GM23248 (cell line): ENCODE results near the gene SDR9C7. TPM values are rescaled to one million over a fixed set of nuclear protein-coding genes. Genes with fewer than 3 reads are reported as not detected.
"Not testable (repeated sequence)": the region's sequence is repeated elsewhere in the genome, so short reads cannot be mapped to it uniquely, and the experiment has no call there.

Source experiments
- DNase-seq: peaks from one replicate; pipeline ENCODE4 v3.0.0-alpha.2; 2015
- H2AFZ ChIP-seq: fragments of 200-600 bp; sonication (generic); 2 replicates; pipeline ENCODE4 v1.6.1; 2016; ENCODE audit warnings: antibody characterized with exemption
- H3F3A ChIP-seq: fragments of 200-600 bp; sonication (generic); 2 replicates; pipeline ENCODE4 v1.6.1; 2016; ENCODE audit warnings: mild to moderate bottlenecking, antibody characterized with exemption, mixed run types; ENCODE audit not compliant: insufficient read depth
- H3K27ac ChIP-seq: fragments of 200-600 bp; sonication (generic); 2 replicates; pipeline ENCODE4 v1.5.1; 2016; ENCODE audit warnings: mild to moderate bottlenecking
- H3K27me3 ChIP-seq: fragments of 200-600 bp; sonication (generic); replicated peaks from 2 replicates; pipeline ENCODE4 v1.6.1; 2016; ENCODE audit warnings: mild to moderate bottlenecking; ENCODE audit not compliant: insufficient read depth
- H3K36me3 ChIP-seq: fragments of 200-600 bp; sonication (generic); 2 replicates; pipeline ENCODE4 v1.6.1; 2016; ENCODE audit warnings: low read depth, mild to moderate bottlenecking
- H3K4me1 ChIP-seq: fragments of 200-600 bp; sonication (generic); 2 replicates; pipeline ENCODE4 v1.6.1; 2016; ENCODE audit warnings: mild to moderate bottlenecking; ENCODE audit not compliant: insufficient read depth
- H3K4me2 ChIP-seq: fragments of 200-600 bp; sonication (generic); one replicate; pipeline ENCODE4 v1.6.1; 2016; ENCODE audit warnings: mild to moderate bottlenecking; ENCODE audit not compliant: unreplicated experiment
- H3K4me3 ChIP-seq: fragments of 200-600 bp; sonication (generic); 2 replicates; pipeline ENCODE4 v1.5.1; 2016; ENCODE audit warnings: mild to moderate bottlenecking
- H3K79me2 ChIP-seq: fragments of 200-600 bp; sonication (generic); 2 replicates; pipeline ENCODE4 v1.6.1; 2016; ENCODE audit warnings: mild to moderate bottlenecking; ENCODE audit not compliant: insufficient read depth
- H3K9ac ChIP-seq: fragments of 200-600 bp; sonication (generic); 2 replicates; pipeline ENCODE4 v1.6.1; 2016; ENCODE audit warnings: mild to moderate bottlenecking
- H3K9me2 ChIP-seq: fragments of 200-600 bp; sonication (generic); 2 replicates; pipeline ENCODE4 v1.6.1; 2016; ENCODE audit warnings: mixed run types, mild to moderate bottlenecking, moderate library complexity; ENCODE audit not compliant: insufficient read depth
- H3K9me3 ChIP-seq: fragments of 200-600 bp; sonication (generic); one replicate; pipeline ENCODE4 v1.6.1; 2017; ENCODE audit warnings: low read depth
- H4K20me1 ChIP-seq: fragments of 200-600 bp; sonication (generic); 2 replicates; pipeline ENCODE4 v1.6.0; 2016; ENCODE audit not compliant: insufficient read depth
- EZH2 ChIP-seq: fragments of 200-600 bp; sonication (generic); IDR thresholded peaks from 2 replicates; pipeline ENCODE4 v1.6.1; 2018; ENCODE audit warnings: antibody characterized with exemption, mild to moderate bottlenecking; ENCODE audit not compliant: insufficient read depth, poor library complexity, severe bottlenecking
- EZH2phosphoT487 ChIP-seq: fragments of 200-600 bp; sonication (generic); IDR thresholded peaks from 2 replicates; pipeline ENCODE4 v1.6.1; 2018; ENCODE audit warnings: antibody characterized with exemption, moderate library complexity, mild to moderate bottlenecking, low read depth; ENCODE audit not compliant: insufficient read depth
- WGBS, 2 experiments: methylation state at CpG; one replicate each; pipeline ENCODE4 v1.1.6; 2015 to 2017; ENCODE audit warnings: low lambda C conversion rate in 2 of 2, low coverage in 1 of 2; ENCODE audit errors: missing lambda C conversion rate in 2 of 2; 5-methylcytosine and 5-hydroxymethylcytosine counted together
- in situ Hi-C: fragments of 300-500 bp; cut with MboI; formaldehyde crosslinking; loops from 2 replicates; pipeline ENCODE4 v1.15.0; 2020
- polyA plus RNA-seq: library from polyadenylated mRNA; unstranded; fragments of >200 nt; fragmentation: Nextera tagmentation; extraction: Ambion mirVana; gene quantifications from 2 replicates; pipeline ENCODE4 v1.2.1, GENCODE V29; 2016
- total RNA-seq: library from RNA; depleted of rRNA; stranded (reverse); fragments of >200 nt; shearing (Covaris generic); gene quantifications from 2 replicates; pipeline ENCODE4 v1.2.3, GENCODE V29; 2014

SDR9C7 gene
- total and polyA plus RNA-seq, 2 experiments from 2014 or later = not detected

- H3K36me3 ChIP-seq, H3K27ac ChIP-seq, H3F3A ChIP-seq, in situ Hi-C loops, H2AFZ ChIP-seq, H3K79me2 ChIP-seq, H3K9me2 ChIP-seq, H3K4me2 ChIP-seq, H3K9me3 ChIP-seq, DNase-seq, H3K9ac ChIP-seq, H3K27me3 ChIP-seq, H3K4me1 ChIP-seq, H3K4me3 ChIP-seq, H4K20me1 ChIP-seq: not testable (repeated sequence)
- WGBS, 2 experiments = 85 to 88% methylated on average over 4 of the region's 4 CpGs
Measured at GRCh38 chr12:56965124-56965523, 30.9 kb upstream of the SDR9C7 start.

GRCh38 chr12:56963557-56963956 is 29.3 kb upstream of the SDR9C7 start:
- H3K79me2 ChIP-seq, H3K4me3 ChIP-seq, H3K27ac ChIP-seq, H3F3A ChIP-seq, H3K9me3 ChIP-seq, H3K4me1 ChIP-seq, H3K36me3 ChIP-seq, H2AFZ ChIP-seq, in situ Hi-C loops, H3K9ac ChIP-seq, H3K9me2 ChIP-seq, DNase-seq, H4K20me1 ChIP-seq, H3K4me2 ChIP-seq: not testable (repeated sequence)
- WGBS, 2 experiments = 70 to 75% methylated on average over 4 to 19 of the region's 27 CpGs
- peaks cover 17% of the 10 kb centered on the region for H3K27me3 ChIP-seq

- H2AFZ ChIP-seq, H3K4me2 ChIP-seq, H3K79me2 ChIP-seq, H3K9ac ChIP-seq, H3F3A ChIP-seq, H3K36me3 ChIP-seq, H3K4me1 ChIP-seq, H3K9me2 ChIP-seq, H4K20me1 ChIP-seq, H3K27ac ChIP-seq, DNase-seq, in situ Hi-C loops, H3K9me3 ChIP-seq, H3K4me3 ChIP-seq: not testable (repeated sequence)
- WGBS, 2 experiments = 41 to 46% methylated on average over 4 of the region's 4 CpGs
- peaks cover 17% of the 10 kb centered on the region for H3K27me3 ChIP-seq
Measured at GRCh38 chr12:56962247-56962646, 28.0 kb upstream of the SDR9C7 start.

GRCh38 chr12:56958422-56958821 is 24.2 kb upstream of the SDR9C7 start:
- Histone ChIP-seq H3K4me2 (no peak overlapping the region), H3K9me2 (no peaks in the 10 kb centered on the region), H3K27ac (no peak overlapping the region), H3K4me1 (no peaks in the 10 kb centered on the region), H3F3A (no peaks in the 10 kb centered on the region), H2AFZ (no peak overlapping the region), H3K79me2 (no peaks in the 10 kb centered on the region), H3K36me3 (no peaks in the 10 kb centered on the region), H3K27me3 (peaks cover 30% of the 10 kb centered on the region), H3K4me3 (no peak overlapping the region), H4K20me1 (no peaks in the 10 kb centered on the region), H3K9ac (no peak overlapping the region), H3K9me3 (no peaks in the 10 kb centered on the region)
- no peak for DNase-seq
- WGBS, 2 experiments = 25 to 35% methylated on average over 2 of the region's 2 CpGs
- in situ Hi-C loops = no loop called here
- TF ChIP-seq EZH2 (no peak), EZH2phosphoT487 (no peak)

GRCh38 chr12:56957229-56958052 is 23.2 kb upstream of the SDR9C7 start, which contains the start of gene RDH16:
TSS of gene RDH16 (minus strand) at chr12:56957608. CDS start at chr12:56957462, 146 bp downstream.
- Histone ChIP-seq H3K4me1 (no peaks in the 10 kb centered on the region), H3K4me2 (no peak within 1 kb of the TSS), H3K4me3 (no peak within 1 kb of the TSS), H3K27me3 (peaks cover 31% of the 10 kb centered on the region), H3K9me3 (no peaks in the 10 kb centered on the region), H3K36me3 (no peaks in the 10 kb centered on the region), H3K9ac (no peak within 1 kb of the TSS), H4K20me1 (no peaks in the 10 kb centered on the region), H2AFZ (no peak within 1 kb of the TSS), H3F3A (no peaks in the 10 kb centered on the region), H3K27ac (no peak within 1 kb of the TSS), H3K9me2 (no peaks in the 10 kb centered on the region), H3K79me2 (no peaks in the 10 kb centered on the region)
- TF ChIP-seq EZH2 = no peak
- TF ChIP-seq EZH2phosphoT487 = no peak
- in situ Hi-C loops = no loop called here
- DNase-seq = no peak
- WGBS, 2 experiments = 64 to 66% methylated on average over 10 of the region's 10 CpGs
